ENCODE results near the gene KRTAP10-2. TPM values are rescaled to one million over a fixed set of nuclear protein-coding genes. Genes with fewer than 3 reads are reported as not detected.

Gene KRTAP10-2
- total RNA-seq, 1 donor from 2014 or later = not detected

GRCh38 chr21:44571844-44572782 is 20.8 kb upstream of the KRTAP10-2 start:
- H3K27ac Mint-ChIP-seq (ENCODE audit: unreplicated experiment) = no peak overlapping the region
- TF ChIP-seq CTCF (IDR thresholded peaks at IDR 0.05) = no peak
- peaks cover 3% of the 10 kb centered on the region for H3K27me3 Mint-ChIP-seq (ENCODE audit: unreplicated experiment)
- H3K4me3 Mint-ChIP-seq (ENCODE audit: unreplicated experiment) = no peak overlapping the region
- H3K4me1 Mint-ChIP-seq (ENCODE audit: unreplicated experiment) = no peaks in the 10 kb centered on the region
- peaks cover 16% of the 10 kb centered on the region for H3K9me3 Mint-ChIP-seq (ENCODE audit: unreplicated experiment)
- DNase-seq (ENCODE audit: extremely low spot score, unreplicated experiment) = peak; percentile 81
- H3K36me3 Mint-ChIP-seq (ENCODE audit: unreplicated experiment) = no peaks in the 10 kb centered on the region

DNA sequence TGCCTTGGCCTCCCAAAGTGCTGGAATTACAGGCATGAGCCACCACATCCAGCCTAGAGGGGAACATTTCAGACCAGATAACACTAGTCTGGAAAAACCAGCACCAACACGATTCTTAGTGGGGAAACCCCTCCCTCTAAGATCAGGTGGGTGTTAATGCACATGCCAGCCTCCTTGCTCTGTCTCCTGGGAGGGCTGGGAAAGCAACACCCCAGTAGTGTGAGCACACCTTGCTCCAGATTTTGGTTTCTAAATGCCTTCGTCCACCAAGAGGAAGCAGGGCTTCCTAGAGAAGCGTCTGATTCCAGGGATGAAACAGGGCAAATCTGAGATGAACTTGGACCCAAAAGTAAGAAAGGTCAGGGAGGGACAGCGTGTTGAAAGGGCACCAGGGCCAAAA is 20.0 kb upstream of the KRTAP10-2 start:
- no peak for TF ChIP-seq CTCF (IDR thresholded peaks at IDR 0.05)
- Mint-ChIP-seq H3K27ac (ENCODE audit: unreplicated experiment) (no peak overlapping the region), H3K4me3 (ENCODE audit: unreplicated experiment) (no peak overlapping the region), H3K36me3 (ENCODE audit: unreplicated experiment) (no peaks in the 10 kb centered on the region), H3K4me1 (ENCODE audit: unreplicated experiment) (no peaks in the 10 kb centered on the region), H3K9me3 (ENCODE audit: unreplicated experiment) (peaks cover 10% of the 10 kb centered on the region), H3K27me3 (ENCODE audit: unreplicated experiment) (peaks cover 11% of the 10 kb centered on the region)
- DNase-seq (ENCODE audit: extremely low spot score, unreplicated experiment) = no peak

DNA sequence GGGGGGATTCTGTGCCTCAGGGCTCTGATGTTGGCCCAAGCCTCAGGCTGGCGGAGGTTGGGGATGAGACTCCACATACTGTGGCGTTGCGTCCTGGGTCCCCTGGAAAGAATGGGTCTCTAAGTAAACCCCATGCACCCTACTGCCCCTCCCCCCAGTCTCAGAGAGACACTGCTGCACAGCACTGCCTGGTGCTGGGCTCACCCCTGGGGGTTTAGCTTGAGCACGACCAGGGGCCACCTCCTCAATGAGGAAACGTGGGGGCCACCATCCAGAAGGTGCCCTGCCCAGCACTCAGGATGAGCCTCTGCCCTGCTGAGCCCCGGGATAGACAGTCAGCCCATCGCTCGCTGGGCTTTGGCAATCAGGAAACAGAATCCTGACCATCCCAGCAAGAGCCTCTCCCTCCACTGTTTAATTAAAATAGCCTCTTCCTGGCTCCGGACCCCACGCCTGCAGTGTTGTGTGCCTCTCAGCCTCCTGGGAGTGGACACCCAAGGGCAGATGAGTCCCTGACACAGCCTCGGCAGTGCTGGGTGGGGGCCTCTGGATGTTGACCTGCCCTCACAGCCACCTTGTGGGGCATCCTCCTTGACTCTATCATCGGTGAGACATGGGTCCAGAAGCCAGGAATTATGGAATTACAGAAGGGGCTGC is 18.7 kb upstream of the KRTAP10-2 start:
- no peaks in the 10 kb centered on the region for H3K4me1 Mint-ChIP-seq (ENCODE audit: unreplicated experiment)

GRCh38 chr21:44568667-44569556 is 17.6 kb upstream of the KRTAP10-2 start:
- Mint-ChIP-seq H3K27me3 (ENCODE audit: unreplicated experiment) (peaks cover 24% of the 10 kb centered on the region), H3K27ac (ENCODE audit: unreplicated experiment) (no peak overlapping the region), H3K36me3 (ENCODE audit: unreplicated experiment) (no peaks in the 10 kb centered on the region), H3K4me3 (ENCODE audit: unreplicated experiment) (no peak overlapping the region), H3K4me1 (ENCODE audit: unreplicated experiment) (no peaks in the 10 kb centered on the region), H3K9me3 (ENCODE audit: unreplicated experiment) (peaks cover 10% of the 10 kb centered on the region)
- DNase-seq (ENCODE audit: extremely low spot score, unreplicated experiment) = no peak
- TF ChIP-seq CTCF (IDR thresholded peaks at IDR 0.05) = no peak

More for the DNA sequence above, 18.7 kb upstream of the KRTAP10-2 start:
- Mint-ChIP-seq H3K9me3 (ENCODE audit: unreplicated experiment) (peaks cover 10% of the 10 kb centered on the region), H3K27ac (ENCODE audit: unreplicated experiment) (no peak overlapping the region), H3K27me3 (ENCODE audit: unreplicated experiment) (peaks cover 15% of the 10 kb centered on the region), H3K36me3 (ENCODE audit: unreplicated experiment) (no peaks in the 10 kb centered on the region), H3K4me3 (ENCODE audit: unreplicated experiment) (no peak overlapping the region)
- no peak for TF ChIP-seq CTCF (IDR thresholded peaks at IDR 0.05)
- no peak for DNase-seq (ENCODE audit: extremely low spot score, unreplicated experiment)
